GM23338 (cell line): ENCODE measurements around the gene TBCD. TPM values are rescaled to one million over a fixed set of nuclear protein-coding genes. Genes with fewer than 3 reads are reported as not detected.

Experiments
- ATAC-seq: fragments of 200-7000 bp; cut with Tn5 transposase; 3 replicates; pipeline ENCODE4 v1.9.1; 2020
- DNase-seq: peaks from one replicate; pipeline ENCODE4 v3.0.0-alpha.2; 2015; ENCODE audit warnings: low spot score
- H2AFZ ChIP-seq: fragments of 200-600 bp; sonication (generic); 2 replicates; pipeline ENCODE4 v1.8.0; 2016; ENCODE audit warnings: antibody characterized with exemption, mild to moderate bottlenecking, moderate library complexity
- H3F3A ChIP-seq: fragments of 200-600 bp; sonication (generic); replicated peaks from 2 replicates; pipeline ENCODE4 v1.8.0; 2017; ENCODE audit warnings: antibody characterized with exemption, mixed run types, low read depth
- H3K27ac ChIP-seq: fragments of 200-600 bp; sonication (generic); 2 replicates; pipeline ENCODE4 v1.6.1; 2016; ENCODE audit warnings: low read depth
- H3K27me3 ChIP-seq: fragments of 200-600 bp; sonication (generic); 2 replicates; pipeline ENCODE4 v1.8.0; 2016; ENCODE audit warnings: mild to moderate bottlenecking, mixed run types, moderate library complexity; ENCODE audit not compliant: insufficient read depth
- H3K36me3 ChIP-seq: fragments of 200-600 bp; sonication (generic); 2 replicates; pipeline ENCODE4 v1.8.0; 2016; ENCODE audit warnings: mild to moderate bottlenecking; ENCODE audit not compliant: insufficient read depth
- H3K4me1 ChIP-seq: fragments of 200-600 bp; sonication (generic); 2 replicates; pipeline ENCODE4 v1.8.0; 2016; ENCODE audit warnings: mild to moderate bottlenecking, moderate library complexity; ENCODE audit not compliant: insufficient read depth
- H3K4me2 ChIP-seq: fragments of 200-600 bp; sonication (generic); 2 replicates; pipeline ENCODE4 v1.7.1; 2017; ENCODE audit warnings: mixed run types
- H3K4me3 ChIP-seq: fragments of 200-600 bp; sonication (generic); 2 replicates; pipeline ENCODE4 v1.6.1; 2016; ENCODE audit warnings: mixed run types
- H3K79me2 ChIP-seq: fragments of 200-600 bp; sonication (generic); replicated peaks from 2 replicates; pipeline ENCODE4 v1.8.0; 2017; ENCODE audit warnings: mild to moderate bottlenecking; ENCODE audit not compliant: insufficient read depth
- H3K9me2 ChIP-seq: fragments of 200-600 bp; sonication (generic); 2 replicates; pipeline ENCODE4 v1.8.0; 2017; ENCODE audit not compliant: insufficient read depth
- H4K20me1 ChIP-seq: fragments of 200-600 bp; sonication (generic); replicated peaks from 2 replicates; pipeline ENCODE4 v1.8.0; 2017; ENCODE audit warnings: mild to moderate bottlenecking; ENCODE audit not compliant: insufficient read depth
- H3K27ac Mint-ChIP-seq: 2 replicates; pipeline ENCODE4 v1.8.0; 2020; ENCODE audit warnings: inconsistent platforms, mild to moderate bottlenecking, moderate library complexity, mixed read lengths
- H3K27me3 Mint-ChIP-seq: 3 replicates; pipeline ENCODE4 v1.8.0; 2022; ENCODE audit warnings: low read depth, mild to moderate bottlenecking, moderate library complexity, mixed read lengths, inconsistent platforms; ENCODE audit not compliant: insufficient read depth, poor library complexity
- H3K36me3 Mint-ChIP-seq: 3 replicates; pipeline ENCODE4 v1.8.0; 2021; ENCODE audit warnings: low read depth, mild to moderate bottlenecking, inconsistent platforms, moderate library complexity, mixed read lengths
- H3K4me1 Mint-ChIP-seq: 3 replicates; pipeline ENCODE4 v1.8.0; 2020; ENCODE audit warnings: mild to moderate bottlenecking, inconsistent platforms, mixed read lengths
- H3K4me3 Mint-ChIP-seq: 3 replicates; pipeline ENCODE4 v1.8.0; 2021; ENCODE audit warnings: moderate library complexity, mild to moderate bottlenecking, inconsistent platforms, mixed read lengths
- H3K9me3 Mint-ChIP-seq: 3 replicates; pipeline ENCODE4 v1.8.0; 2020; ENCODE audit warnings: moderate library complexity, mild to moderate bottlenecking, inconsistent platforms, mixed read lengths
- CREB1 ChIP-seq: fragments of 250-450 bp; sonication (Bioruptor Pico); IDR thresholded peaks from 2 replicates; pipeline ENCODE4 v1.5.0; 2020; ENCODE audit warnings: low read depth, mild to moderate bottlenecking, moderate library complexity
- CTCF ChIP-seq, 2 experiments: fragments of 200-600 bp in 1 of 2; sonication (generic) in 1 of 2; conservative IDR thresholded peaks; 2 replicates each; pipeline versions ENCODE4 v1.5.1 to v1.6.1; 2016 to 2017; ENCODE audit warnings: antibody characterized with exemption in 2 of 2, low read depth in 2 of 2, mild to moderate bottlenecking in 2 of 2, moderate library complexity in 1 of 2
- EZH2 ChIP-seq: fragments of 200-600 bp; sonication (generic); IDR thresholded peaks from one replicate; pipeline ENCODE4 v1.8.0; 2017; ENCODE audit warnings: antibody characterized with exemption, mild to moderate bottlenecking, low read depth; ENCODE audit not compliant: unreplicated experiment
- STAT1 ChIP-seq: IDR thresholded peaks from one replicate; pipeline ENCODE4 v1.6.1; 2016; ENCODE audit warnings: antibody characterized with exemption; ENCODE audit not compliant: unreplicated experiment
- ZNF331 ChIP-seq: fragments of 250-450 bp; sonication (Bioruptor Pico); IDR thresholded peaks from 2 replicates; pipeline ENCODE4 v1.5.0; 2020; ENCODE audit warnings: low read depth, mild to moderate bottlenecking, moderate library complexity
- ZNF462 ChIP-seq: fragments of 250-450 bp; sonication (Bioruptor Pico); IDR thresholded peaks from 2 replicates; pipeline ENCODE4 v1.5.0; 2020; ENCODE audit warnings: mild to moderate bottlenecking, moderate library complexity
- polyA plus RNA-seq: library from polyadenylated mRNA; unstranded; fragments of >200 nt; fragmentation: Nextera tagmentation; extraction: Ambion mirVana; gene quantifications from 2 replicates; pipeline ENCODE4 v1.2.1, GENCODE V29; 2016
- total RNA-seq: library from RNA; depleted of rRNA; stranded (reverse); fragments of >200 nt; shearing (Covaris generic); gene quantifications from 2 replicates; pipeline ENCODE4 v1.2.3, GENCODE V29; 2014

The TBCD gene
- total and polyA plus RNA-seq, 2 experiments from 2014 or later, result 75.0 to 116 TPM

GRCh38 chr17:82939621-82940135 is 187.8 kb downstream of the TBCD start:
- Histone ChIP-seq H3K4me1 (no peaks in the 10 kb centered on the region), H2AFZ (no peak overlapping the region), H3K9me2 (no peaks in the 10 kb centered on the region), H3K27me3 (no peaks in the 10 kb centered on the region), H3K4me3 (no peak overlapping the region), H3F3A (no peaks in the 10 kb centered on the region), H3K79me2 (no peaks in the 10 kb centered on the region; the same call in 1 of the 2 replicates), H3K36me3 (peaks cover 23% of the 10 kb centered on the region), H3K4me2 (no peak overlapping the region), H4K20me1 (no peaks in the 10 kb centered on the region), H3K27ac (no peak overlapping the region)
- TF ChIP-seq CTCF (conservative IDR thresholded peaks at IDR 0.05; ENCODE audit: low read depth in 2 of 2) (no peak), CREB1 (CRISPR knock-in tag) (no peak), ZNF462 (CRISPR knock-in tag) (no peak), EZH2 (no peak), STAT1 (no peak), ZNF331 (CRISPR knock-in tag) (no peak)
- Mint-ChIP-seq H3K4me3 (no peak overlapping the region), H3K9me3 (peaks cover 27% of the 10 kb centered on the region), H3K27ac (no peak overlapping the region), H3K27me3 (peaks cover 21% of the 10 kb centered on the region), H3K36me3 (peaks cover 80% of the 10 kb centered on the region), H3K4me1 (no peaks in the 10 kb centered on the region; the same call in 1 of the 3 replicates)
- ATAC-seq, result no peak
- DNase-seq, result no peak
